ENCODE results near the gene SLFN11.
"Not testable (repeated sequence)": the region's sequence is repeated elsewhere in the genome, so short reads cannot be mapped to it uniquely, and the experiment has no call there.

The SLFN11 gene, protein sequence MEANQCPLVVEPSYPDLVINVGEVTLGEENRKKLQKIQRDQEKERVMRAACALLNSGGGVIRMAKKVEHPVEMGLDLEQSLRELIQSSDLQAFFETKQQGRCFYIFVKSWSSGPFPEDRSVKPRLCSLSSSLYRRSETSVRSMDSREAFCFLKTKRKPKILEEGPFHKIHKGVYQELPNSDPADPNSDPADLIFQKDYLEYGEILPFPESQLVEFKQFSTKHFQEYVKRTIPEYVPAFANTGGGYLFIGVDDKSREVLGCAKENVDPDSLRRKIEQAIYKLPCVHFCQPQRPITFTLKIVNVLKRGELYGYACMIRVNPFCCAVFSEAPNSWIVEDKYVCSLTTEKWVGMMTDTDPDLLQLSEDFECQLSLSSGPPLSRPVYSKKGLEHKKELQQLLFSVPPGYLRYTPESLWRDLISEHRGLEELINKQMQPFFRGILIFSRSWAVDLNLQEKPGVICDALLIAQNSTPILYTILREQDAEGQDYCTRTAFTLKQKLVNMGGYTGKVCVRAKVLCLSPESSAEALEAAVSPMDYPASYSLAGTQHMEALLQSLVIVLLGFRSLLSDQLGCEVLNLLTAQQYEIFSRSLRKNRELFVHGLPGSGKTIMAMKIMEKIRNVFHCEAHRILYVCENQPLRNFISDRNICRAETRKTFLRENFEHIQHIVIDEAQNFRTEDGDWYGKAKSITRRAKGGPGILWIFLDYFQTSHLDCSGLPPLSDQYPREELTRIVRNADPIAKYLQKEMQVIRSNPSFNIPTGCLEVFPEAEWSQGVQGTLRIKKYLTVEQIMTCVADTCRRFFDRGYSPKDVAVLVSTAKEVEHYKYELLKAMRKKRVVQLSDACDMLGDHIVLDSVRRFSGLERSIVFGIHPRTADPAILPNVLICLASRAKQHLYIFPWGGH

DNA sequence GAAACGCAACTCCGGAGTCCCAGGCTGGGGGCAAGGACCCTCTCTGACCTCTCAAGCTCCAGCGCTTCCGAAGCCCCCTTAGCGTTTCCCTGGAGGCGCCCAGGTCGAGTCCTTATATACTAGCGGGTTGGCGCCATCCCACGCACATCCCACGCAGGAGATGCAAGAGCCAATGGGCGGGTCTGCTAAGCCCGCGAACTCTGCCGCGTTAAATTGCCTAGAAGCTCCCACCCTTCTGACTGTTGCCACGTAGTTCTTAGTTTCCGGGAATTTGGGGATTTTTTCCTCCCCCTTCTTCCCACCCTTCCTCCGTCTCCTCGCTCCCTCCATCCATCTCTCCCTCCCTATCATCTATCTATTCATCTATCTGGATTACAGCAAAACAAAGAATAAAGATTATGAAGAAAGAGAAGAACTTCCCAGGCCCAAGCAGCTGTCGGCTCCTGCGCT is at the start of gene SLFN11:
TSS of gene SLFN11 (minus strand) at position 88 of the 450 bp plus-strand sequence. CDS start 9,814 bp downstream, outside the sequence.
- DNase-seq, result no peak

DNA sequence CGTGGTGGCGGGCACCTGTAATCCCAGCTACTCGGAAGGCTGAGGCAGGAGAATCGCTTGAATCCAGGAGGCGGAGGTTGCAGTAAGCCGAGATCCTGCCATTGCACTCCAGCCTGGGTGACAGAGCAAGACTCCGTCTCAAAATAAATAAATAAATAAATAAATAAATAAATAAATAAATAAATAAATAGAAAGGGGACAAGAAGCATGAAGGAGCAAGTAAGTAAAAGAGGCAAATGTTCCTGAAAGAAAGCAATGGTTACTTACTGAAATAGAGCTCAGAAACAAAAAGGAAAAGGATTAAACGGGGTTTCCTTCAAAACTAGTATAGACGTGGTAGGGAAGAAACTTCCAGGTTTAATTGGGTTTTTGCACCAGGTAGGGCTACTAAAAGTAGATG is 47.6 kb upstream of the SLFN11 start:
- not testable (repeated sequence) for DNase-seq

DNA sequence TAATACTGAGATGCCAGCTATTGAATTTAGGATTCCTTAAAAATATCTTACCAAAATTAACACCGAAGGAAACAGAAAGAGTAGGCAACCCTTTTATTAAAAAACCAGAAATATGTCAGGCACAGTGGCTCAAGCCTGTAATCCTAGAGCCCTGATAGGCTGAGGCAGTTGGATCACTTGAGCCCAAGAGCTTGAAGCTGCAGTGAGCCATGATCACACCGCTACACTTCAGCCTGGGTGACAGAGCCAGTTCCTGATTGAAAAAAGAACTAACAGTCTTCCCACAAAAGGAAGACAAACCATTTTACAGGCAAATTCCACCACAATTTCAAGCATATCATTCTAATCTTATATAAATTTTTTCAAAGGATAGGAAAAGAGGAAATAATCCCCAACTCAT is 43.2 kb upstream of the SLFN11 start:
- no peak for DNase-seq

DNA sequence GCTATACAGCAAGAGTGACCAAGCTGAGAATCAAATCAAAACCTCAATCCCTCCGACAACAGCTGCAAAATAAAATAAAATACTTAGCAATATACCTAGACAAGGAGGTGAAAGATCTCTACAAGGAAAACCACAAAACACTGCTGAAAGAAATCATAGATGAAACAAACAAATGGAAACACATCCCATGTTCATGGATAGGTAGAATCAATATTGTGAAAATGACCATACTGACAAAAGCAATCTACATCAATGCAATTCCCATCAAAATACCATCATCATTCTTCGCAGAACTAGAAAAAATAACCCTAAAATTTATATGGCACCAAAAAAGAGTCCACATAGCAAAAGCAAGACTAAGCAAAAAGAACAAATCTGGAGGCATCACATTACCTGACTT is 41.3 kb upstream of the SLFN11 start:
- DNase-seq, result not testable (repeated sequence)

DNA sequence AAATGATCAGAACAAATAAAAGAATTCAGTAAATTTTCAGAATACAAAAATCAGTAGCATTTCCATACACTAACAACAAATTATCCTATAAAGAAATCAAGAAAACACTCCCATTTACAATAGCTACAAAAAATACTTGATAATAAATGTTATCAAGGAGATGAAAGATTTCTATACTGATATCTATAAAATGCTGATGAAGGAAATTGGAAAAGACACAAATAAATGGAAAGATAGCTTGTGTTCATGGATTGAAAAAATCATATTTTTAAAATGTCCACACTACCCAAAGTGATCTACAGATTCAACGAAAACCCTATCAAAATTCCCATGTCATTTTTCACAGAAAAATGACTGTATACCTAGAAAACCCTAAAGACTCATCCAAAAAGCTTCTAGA is 40.8 kb upstream of the SLFN11 start:
- DNase-seq, result no peak

DNA sequence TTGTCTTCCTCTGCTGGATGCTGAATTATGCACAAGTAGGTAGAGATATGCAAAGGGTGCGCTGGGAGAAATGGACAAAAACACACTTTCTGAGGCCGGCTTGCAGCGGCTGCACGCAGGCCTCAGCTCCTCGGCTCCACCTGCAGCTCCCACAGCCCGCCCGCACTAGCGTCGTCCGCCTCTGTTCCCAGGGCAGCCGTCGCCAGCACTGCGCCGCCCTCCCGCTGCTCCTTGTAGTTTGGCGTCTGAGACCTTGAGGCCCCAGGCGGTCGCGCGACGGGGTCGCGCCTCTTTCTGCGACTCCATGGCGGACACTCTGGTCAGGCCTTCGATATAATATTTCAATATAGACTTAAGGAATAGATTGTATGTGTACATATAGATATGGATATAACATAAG is 34.1 kb upstream of the SLFN11 start:
- DNase-seq, result no peak

DNA sequence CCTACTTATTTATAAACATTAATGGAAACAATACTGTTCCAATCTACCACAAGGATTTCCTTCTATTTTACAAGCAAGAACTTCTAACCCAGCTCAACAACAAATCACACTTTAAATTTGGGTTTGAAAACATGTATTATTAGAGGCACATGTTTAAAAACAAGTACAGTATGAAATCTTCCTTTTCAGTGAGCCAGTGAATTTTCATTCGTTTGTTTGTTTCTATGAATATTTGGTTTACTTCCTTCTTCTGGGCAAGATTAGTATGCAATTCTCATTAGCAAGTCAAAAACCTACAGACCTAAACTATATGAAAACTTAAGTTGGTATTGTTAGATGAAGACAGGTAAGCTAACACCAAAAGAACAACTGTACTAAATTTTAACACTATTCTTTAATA is 33.1 kb upstream of the SLFN11 start:
- DNase-seq, result no peak

DNA sequence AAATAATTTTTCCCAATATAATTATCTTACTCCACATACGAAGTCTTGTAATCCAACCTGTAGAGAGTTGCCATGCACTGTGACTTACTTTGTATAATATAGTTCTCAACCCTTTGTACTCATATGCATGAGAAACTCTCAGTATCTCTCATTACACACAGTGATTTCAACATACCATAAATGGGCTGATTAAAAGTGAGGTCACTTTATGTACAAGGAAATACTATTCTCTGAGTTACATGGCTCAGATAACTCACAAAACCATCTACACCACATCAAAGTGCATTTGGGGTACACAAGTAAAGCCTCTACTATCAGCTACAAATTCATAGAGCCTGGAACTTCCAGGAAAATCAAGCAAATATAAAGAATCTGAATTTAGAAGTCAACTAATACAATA is 30.9 kb upstream of the SLFN11 start:
- no peak for DNase-seq

DNA sequence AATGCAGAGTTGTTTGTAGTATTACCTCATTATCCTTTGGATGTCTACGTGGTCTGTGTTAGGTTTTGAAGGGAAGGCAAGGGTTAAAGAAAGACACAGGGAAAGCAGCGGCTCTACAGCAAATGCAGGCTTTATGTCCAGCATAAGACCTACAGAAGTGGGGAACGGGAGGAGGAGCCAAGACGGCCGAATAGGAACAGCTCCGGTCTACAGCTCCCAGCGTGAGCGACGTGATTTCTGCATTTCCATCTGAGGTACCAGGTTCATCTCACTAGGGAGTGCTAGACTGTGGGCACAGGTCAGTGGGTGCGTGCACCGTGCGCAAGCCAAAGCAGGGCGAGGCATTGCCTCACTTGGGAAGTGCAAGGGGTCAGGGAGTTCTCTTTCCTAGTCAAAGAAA is 20.4 kb upstream of the SLFN11 start:
- DNase-seq, result not testable (repeated sequence)

DNA sequence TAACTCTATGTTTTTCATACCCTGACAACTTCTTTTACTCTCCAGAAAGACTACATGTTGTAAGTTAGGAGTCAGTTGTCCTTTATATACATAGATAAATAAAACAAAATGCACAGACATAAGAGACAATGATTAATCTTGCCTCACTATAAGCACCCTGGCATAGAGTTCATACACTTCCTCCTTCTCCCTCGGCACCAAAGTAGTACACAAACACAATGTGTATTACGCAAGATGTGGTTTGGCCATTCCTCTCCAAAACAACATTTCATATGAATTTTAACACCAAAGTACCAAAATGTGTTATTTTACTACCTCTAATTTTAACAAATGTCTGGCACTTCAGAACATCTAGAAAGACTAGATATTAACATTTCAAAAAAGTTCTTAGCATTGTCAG is 17.2 kb upstream of the SLFN11 start:
- DNase-seq, result no peak

DNA sequence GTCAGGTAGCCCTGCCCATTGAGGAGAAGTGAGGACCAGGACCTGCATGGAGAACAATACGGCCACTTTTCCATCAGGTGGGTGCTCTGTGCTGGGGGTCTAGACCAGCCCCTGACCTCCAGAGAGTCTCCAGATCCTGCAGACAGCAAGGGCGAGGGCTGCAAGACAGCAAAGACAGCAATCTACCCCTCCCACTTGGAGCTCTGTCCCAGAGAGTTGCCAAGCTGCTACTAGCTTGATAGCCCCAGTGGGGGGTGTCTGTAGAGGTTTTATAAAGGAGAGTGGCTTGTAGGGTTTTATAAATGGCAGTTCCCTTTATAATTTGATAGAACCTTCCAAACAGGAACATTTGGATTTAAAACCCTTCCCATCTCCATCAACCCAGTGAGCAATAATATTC is 16.7 kb upstream of the SLFN11 start:
- no peak for DNase-seq

DNA sequence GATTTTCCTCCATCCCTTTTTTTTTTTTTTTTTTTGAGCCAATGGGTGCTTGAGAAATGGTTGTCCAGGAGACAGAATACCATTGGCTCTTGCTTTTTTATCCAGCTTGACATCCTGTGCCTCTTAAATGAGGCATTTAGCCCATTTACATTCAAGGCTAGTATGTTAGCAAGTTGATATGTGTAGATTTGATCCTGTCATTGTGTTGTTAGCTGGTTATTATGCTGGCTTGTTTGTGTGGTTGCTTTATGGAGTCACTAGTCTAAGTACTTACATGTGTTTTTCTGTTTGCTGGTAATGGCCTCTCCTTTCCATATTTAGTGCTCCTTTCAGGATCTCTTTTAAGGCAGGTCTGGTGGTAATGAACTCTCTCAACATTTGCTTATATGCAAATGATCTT is 14.1 kb upstream of the SLFN11 start:
- no peak for DNase-seq

DNA sequence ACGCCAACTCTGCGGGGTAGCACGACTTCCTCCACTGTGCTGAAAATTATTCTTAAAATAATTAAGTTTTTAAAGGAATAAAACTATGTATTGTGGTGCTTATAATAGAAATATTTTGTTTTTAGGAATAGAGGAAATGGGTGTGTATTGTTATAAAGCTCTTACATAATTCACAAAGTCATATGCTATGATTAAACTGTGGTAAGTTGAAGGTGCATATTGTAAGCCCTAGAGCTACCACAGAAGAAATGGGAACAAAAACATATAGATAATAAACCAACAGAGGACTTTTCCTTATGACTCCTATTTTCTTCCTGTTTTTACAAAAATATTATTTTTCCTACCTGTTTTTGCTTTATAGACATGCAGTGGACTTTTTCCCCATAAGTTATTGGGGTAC is 4.3 kb upstream of the SLFN11 start:
- DNase-seq, result no peak

DNA sequence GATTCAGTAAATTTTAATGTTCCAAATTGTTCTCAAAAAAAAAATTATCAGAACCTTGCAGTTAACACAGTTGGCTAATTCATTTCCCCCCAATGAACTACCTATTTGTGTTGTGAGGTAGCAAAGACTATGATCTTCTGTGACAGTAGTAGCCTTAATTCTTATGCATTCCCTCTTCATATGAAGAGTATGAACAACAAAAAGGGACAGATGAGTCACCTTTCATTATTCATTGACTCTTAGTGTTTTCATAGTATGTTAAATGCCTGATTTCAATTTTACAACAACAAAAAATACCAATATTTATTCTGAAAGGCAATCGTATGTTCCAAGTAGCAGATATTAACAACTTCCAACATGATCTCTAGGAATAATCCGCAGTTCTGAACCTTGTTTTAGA is 3.6 kb upstream of the SLFN11 start:
- DNase-seq, result no peak

DNA sequence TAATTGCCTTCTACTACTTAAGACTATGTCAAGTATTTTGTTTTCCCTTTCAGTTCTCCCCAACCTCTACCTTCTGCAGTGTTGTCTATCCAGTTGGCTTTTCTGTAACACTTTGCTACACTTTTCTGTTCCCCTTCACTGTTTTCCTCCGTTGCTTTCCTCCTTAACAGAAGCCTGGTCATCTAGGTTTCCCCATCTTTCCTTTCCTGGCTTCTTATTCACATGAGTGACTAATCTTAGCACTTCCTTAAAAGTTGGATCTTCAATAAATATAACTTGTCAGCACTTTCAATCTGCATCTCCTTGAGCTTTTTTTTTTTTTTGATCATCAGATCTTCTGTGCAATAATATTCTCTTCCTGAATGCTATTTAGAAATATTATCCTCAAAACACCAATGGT is 2.8 kb upstream of the SLFN11 start:
- no peak for DNase-seq

DNA sequence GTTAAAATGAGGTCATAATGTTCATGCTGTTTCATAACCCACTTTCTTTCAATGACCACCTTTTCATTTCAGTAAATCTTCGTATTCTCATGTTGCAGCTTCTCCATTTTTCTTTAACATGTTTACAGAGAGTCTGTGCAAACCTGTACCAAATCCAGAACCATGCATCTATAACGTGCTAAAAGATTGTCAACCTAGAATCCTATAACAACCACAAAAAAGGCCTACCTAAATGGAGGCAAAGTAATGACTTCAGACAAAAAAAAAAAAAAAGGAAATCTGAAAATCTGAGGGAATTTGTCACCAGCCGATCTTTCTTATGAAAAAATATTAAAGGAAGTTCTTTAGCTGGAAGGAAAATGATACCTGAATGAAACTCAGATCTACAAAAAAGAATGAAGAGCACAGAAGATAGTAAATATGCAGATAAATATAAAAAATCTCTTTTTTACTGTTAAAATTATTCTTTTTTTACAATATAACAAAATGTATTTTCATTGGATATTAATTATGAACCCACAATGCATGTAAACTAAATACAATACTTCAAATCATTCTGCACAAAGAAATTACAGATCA is 1.4 kb upstream of the SLFN11 start:
- DNase-seq, result no peak

DNA sequence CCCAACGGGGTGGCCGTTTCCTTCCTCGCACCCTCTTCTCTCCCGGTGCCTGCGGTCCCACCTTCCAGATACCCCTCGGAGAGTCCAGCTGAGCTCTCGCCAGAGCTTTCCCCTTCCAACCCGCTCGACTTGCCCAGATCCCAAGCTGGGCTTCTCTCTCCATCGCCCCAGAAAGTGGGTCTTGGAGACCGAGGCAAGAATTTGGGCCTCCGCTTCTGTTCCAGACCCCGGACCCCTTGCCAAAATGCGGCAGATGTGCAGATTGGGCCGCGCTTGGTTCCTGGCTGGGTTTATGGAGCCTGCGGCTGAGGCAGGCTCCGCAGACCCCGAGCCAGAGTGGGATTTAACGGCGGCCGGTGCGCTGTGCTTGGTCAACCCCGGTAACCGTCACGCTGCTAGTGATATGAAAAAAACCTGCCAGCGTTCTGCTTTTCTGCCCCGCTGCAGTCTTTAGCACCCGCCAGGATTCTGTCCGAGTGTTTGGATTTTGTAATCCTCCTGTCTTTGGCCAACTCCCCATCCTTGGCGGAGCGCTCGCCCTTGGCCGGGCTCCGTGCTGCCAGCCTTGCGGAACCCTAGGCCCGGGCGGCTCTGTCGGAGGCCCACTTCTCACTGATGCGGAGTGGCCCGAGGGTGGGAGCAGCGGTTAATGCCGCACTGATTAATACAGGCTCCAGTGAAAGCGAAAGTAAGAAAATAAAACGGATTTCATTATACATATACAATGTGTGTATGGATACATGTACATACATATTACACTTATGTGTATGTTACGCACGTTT is 754 bp upstream of the SLFN11 start:
- DNase-seq, result no peak

DNA sequence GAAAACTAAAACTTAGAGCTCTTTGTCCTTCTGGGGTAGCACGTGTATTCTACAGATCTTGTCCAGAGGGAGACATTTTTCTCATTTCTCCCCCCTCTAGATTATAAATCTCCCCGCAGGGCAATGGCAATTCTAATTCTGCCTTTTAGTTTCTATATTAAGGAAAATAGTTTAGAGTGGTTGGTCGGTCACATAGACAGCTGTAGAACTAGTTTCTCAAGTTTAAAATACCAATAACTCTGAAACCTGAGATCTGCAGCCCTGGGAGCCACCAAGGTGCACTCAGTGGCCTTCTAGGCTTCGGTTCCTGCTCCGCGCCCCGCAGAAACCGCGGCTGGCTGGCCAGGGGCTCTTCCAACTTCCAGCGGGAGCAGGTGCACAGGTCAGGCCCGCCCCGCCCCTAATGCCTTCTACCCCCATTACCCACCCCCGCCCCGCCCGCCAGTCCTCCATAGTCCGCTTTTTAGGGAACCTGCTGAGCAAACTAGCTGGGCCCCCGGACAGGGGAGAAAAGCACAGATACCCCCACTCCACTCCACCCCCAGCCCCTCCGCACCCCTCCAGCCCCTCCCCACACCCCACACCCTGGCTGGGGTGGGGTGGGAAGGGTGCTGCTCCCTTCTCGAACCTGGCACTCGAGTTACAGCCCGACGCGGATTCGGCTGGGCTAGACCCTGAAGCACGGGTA is 431 bp downstream of the SLFN11 start:
- DNase-seq, result no peak

DNA sequence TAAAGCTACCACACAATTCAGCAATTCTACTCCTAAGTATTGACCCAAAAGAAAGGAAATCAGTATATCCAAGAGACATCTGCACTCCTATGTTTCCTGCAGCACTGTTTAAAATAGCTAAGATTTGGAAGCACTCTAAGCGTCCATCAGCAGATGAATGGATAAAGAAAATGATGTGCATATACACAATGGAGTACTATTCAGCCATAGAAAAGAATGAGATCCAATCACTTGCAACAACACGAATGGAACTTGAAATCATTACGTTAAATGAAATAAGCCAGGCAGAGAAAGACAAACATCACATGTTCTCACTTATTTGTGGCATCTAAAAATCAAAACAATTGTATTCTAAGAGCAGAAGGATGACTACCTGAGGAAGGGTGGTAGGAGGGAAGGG is 1.5 kb downstream of the SLFN11 start:
- DNase-seq, result no peak

DNA sequence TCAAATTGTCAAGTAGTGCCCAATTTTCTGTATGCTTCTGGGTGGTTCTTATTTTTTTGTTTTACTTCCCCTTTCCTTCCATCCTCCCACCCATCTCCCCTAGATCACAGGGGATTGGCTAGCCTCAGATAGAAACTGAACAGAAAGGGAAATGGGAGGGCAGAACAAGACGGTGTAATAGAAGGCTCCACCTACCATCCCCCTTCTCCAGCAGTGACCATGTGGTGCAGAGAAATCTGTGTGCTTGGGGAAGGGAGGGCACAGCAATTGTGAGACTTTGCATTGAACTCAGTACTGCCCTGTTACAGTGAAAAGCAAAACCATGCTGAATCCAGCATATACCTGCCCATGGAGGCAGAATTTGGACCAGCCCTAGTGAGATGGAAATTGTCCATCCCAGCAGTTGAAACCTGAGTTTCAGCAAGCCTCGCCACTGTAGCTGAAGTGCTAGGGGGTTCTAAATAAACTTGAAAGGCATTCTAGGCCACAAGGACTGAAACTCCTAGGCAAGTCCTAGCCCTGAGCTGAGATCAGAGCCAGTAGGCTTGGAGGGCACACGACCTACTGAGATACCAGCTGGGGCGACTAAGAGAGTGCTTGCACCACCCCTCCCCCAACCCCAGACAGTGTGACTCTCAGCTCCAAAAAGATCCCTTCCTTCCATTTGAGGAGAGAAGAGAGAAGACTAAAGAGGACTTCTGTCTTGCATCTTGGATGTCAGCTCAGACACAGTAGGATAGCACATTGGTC is 5.2 kb downstream of the SLFN11 start:
- no peak for DNase-seq

DNA sequence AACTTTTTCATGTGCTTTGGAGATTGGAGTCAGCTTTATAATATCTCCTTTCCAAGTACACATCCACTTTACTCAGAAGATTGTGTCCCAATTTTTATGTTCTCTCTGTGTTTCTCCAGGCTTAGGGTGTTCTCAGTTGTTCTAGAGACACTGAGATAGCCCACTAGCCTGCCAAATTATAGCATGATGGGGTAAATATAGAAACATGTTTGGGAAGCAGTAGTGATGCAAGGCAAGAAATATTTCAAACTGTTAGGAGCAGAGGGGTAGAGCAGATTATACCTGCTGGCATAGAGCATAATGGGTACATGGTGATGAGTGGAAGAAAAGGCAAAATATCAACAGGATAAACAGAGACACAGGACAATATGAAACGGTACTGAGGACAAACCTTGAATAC is 12.4 kb downstream of the SLFN11 start:
- no peak for DNase-seq

DNA sequence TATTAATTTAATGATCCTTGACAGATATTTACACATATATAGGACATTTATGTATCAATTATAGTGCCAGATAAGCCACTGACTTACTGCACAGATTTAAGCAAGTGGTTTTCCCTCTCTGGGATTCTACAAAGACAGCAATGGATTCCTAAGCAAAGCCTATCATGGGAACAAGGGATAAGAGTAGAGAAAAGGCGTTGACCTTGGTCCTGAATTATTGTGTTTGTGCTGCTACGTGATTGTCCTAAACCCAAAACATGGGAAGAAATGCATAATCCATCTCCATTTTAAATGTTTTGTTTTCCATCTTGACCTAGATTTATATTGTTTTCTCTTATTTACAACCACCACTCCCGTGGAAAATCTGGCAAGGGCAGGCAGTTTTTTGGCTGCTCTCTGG is 14.0 kb downstream of the SLFN11 start:
- DNase-seq, result no peak
